Muscle layer of duodenum (tissue), 2 donors: ENCODE results near the gene PDZK1.
"Not testable (repeated sequence)": the region's sequence is repeated elsewhere in the genome, so short reads cannot be mapped to it uniquely, and the experiment has no call there.

ENCODE experiments used
- H3K27ac ChIP-seq: one replicate; pipeline ENCODE4 v1.7.0; 2013; ENCODE audit warnings: mild to moderate bottlenecking, low read length
- H3K27me3 ChIP-seq: one replicate; pipeline ENCODE4 v1.7.0; 2013; ENCODE audit warnings: low read depth, mild to moderate bottlenecking, control low read depth, low read length
- H3K36me3 ChIP-seq, 2 donors: one replicate each; pipeline ENCODE4 v1.7.0; 2013; ENCODE audit warnings: low read length in 2 of 2, control low read depth in 1 of 2, mild to moderate bottlenecking in 1 of 2; ENCODE audit not compliant: insufficient read depth in 2 of 2, control insufficient read depth in 1 of 2
- H3K4me1 ChIP-seq, 2 donors: one replicate each; pipeline ENCODE4 v1.7.0; 2013; ENCODE audit warnings: low read length in 2 of 2, mild to moderate bottlenecking in 2 of 2, control low read depth in 1 of 2, moderate library complexity in 1 of 2; ENCODE audit not compliant: insufficient read depth in 2 of 2, control insufficient read depth in 1 of 2
- H3K4me3 ChIP-seq, 2 donors: one replicate each; pipeline ENCODE4 v1.7.0; 2013; ENCODE audit warnings: low read length in 2 of 2, low read depth in 1 of 2, mild to moderate bottlenecking in 1 of 2
- H3K9me3 ChIP-seq, 2 donors: one replicate each; pipeline ENCODE4 v1.7.0; 2013; ENCODE audit warnings: low read length in 2 of 2, control low read depth in 1 of 2, mild to moderate bottlenecking in 1 of 2; ENCODE audit not compliant: control insufficient read depth in 1 of 2
- donor health status: healthy.

Gene PDZK1

GRCh38 chr1:145688924-145689323 is 18.2 kb downstream of the PDZK1 start:
- Histone ChIP-seq H3K4me1 (peaks cover 0 to 6% of the 10 kb centered on the region in 2 donors), H3K9me3 (no peaks in the 10 kb centered on the region), H3K27ac (no peak overlapping the region), H3K27me3 (no peaks in the 10 kb centered on the region), H3K4me3 (no peak overlapping the region), H3K36me3 (no peaks in the 10 kb centered on the region)

- Histone ChIP-seq H3K4me3 (no peak overlapping the region), H3K27ac (no peak overlapping the region), H3K4me1 (peaks cover 0 to 6% of the 10 kb centered on the region in 2 donors), H3K9me3 (no peaks in the 10 kb centered on the region), H3K36me3 (no peaks in the 10 kb centered on the region), H3K27me3 (no peaks in the 10 kb centered on the region)
Measured at GRCh38 chr1:145688328-145688727, 18.8 kb downstream of the PDZK1 start.

GRCh38 chr1:145686078-145686477 is 21.1 kb downstream of the PDZK1 start:
- H3K27me3 ChIP-seq, H3K27ac ChIP-seq, H3K36me3 ChIP-seq, H3K9me3 ChIP-seq, H3K4me1 ChIP-seq, H3K4me3 ChIP-seq: not testable (repeated sequence)

GRCh38 chr1:145684858-145685257 is 22.3 kb downstream of the PDZK1 start:
- not testable (repeated sequence) for H3K4me3 ChIP-seq, H3K27ac ChIP-seq, H3K36me3 ChIP-seq, H3K9me3 ChIP-seq, H3K4me1 ChIP-seq, H3K27me3 ChIP-seq

- H3K9me3 ChIP-seq, H3K4me3 ChIP-seq, H3K4me1 ChIP-seq, H3K36me3 ChIP-seq, H3K27ac ChIP-seq, H3K27me3 ChIP-seq: not testable (repeated sequence)
Measured at GRCh38 chr1:145673217-145673616, 34.0 kb downstream of the PDZK1 start.

GRCh38 chr1:145670995-145671745 is 36.0 kb downstream of the PDZK1 start:
- not testable (repeated sequence) for H3K4me3 ChIP-seq, H3K9me3 ChIP-seq, H3K4me1 ChIP-seq, H3K27me3 ChIP-seq, H3K27ac ChIP-seq, H3K36me3 ChIP-seq

DNA sequence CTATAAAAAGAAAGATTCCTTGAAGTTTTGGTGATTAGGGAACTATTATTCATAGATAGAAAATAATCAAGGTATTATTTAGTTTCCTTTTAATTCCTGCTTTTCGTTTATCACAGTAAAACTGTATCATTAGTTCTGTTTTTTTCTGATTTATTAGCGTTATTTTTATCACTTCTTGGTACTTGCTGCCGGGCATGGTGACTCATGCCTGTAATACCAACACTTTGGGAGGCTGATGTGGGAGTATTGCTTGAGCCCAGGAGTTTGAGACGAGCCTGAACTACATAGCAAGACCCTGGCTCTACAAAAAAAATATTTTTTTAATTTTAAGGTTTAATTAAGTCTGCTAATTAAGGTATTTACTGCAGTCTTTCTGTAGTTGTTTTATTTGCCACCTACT is 42.2 kb downstream of the PDZK1 start:
- H3K9me3 ChIP-seq = not testable (repeated sequence)

GRCh38 chr1:145662502-145662901 is 44.7 kb downstream of the PDZK1 start:
- not testable (repeated sequence) for H3K4me3 ChIP-seq, H3K4me1 ChIP-seq

More for the DNA sequence above, 42.2 kb downstream of the PDZK1 start:
- not testable (repeated sequence) for H3K4me3 ChIP-seq, H3K4me1 ChIP-seq, H3K27me3 ChIP-seq, H3K36me3 ChIP-seq, H3K27ac ChIP-seq

GRCh38 chr1:145656245-145656943 is 50.8 kb downstream of the PDZK1 start:
- not testable (repeated sequence) for H3K36me3 ChIP-seq, H3K4me3 ChIP-seq, H3K27ac ChIP-seq, H3K4me1 ChIP-seq, H3K27me3 ChIP-seq, H3K9me3 ChIP-seq

More at GRCh38 chr1:145662502-145662901, 44.7 kb downstream of the PDZK1 start:
- H3K27me3 ChIP-seq, H3K9me3 ChIP-seq, H3K27ac ChIP-seq, H3K36me3 ChIP-seq: not testable (repeated sequence)

GRCh38 chr1:145643990-145644389 is 63.2 kb downstream of the PDZK1 start:
- not testable (repeated sequence) for H3K4me3 ChIP-seq, H3K4me1 ChIP-seq, H3K27ac ChIP-seq, H3K36me3 ChIP-seq, H3K27me3 ChIP-seq, H3K9me3 ChIP-seq

- H3K27me3 ChIP-seq, H3K4me3 ChIP-seq, H3K9me3 ChIP-seq, H3K27ac ChIP-seq, H3K4me1 ChIP-seq, H3K36me3 ChIP-seq: not testable (repeated sequence)
Measured at GRCh38 chr1:145641886-145642285, 65.3 kb downstream of the PDZK1 start.

DNA sequence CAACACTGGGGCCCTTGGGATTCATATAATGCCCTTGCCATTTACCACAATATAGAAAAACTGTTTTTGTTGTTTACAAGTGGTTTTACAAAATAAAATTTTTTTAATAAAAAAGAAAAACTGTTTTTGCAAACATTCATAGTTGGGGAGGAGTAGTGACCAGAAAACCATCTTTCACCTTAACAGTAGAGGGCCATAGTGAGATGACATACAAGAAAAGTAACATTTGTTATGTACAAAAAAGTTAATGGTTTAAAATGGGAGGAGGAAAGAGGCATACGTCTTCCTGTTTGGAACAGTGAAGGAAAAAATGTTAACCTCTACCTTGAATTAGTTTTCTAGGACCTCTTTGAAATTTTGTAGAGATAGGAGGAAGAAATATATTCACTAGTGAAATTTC is 70.9 kb downstream of the PDZK1 start:
- H3K36me3 ChIP-seq, H3K27me3 ChIP-seq, H3K27ac ChIP-seq, H3K9me3 ChIP-seq, H3K4me3 ChIP-seq, H3K4me1 ChIP-seq: not testable (repeated sequence)
